IMR-90 (cell line): ENCODE measurements around the gene GAL3ST1. TPM values are rescaled to one million over a fixed set of nuclear protein-coding genes. Genes with fewer than 3 reads are reported as not detected.

Experiments used
- ATAC-seq: fragments of 200-7000 bp; cut with Tn5 transposase; 2 replicates; pipeline ENCODE4 v1.9.1; 2020; ENCODE audit warnings: low read depth, mild to moderate bottlenecking, moderate library complexity
- BruUV-seq: library from RNA; stranded (reverse); fragments of 400-500 nt; replicated peaks from 2 replicates; lab custom pipeline; 2021; lab: Mats Ljungman, UMichigan
- CTCF ChIA-PET: fragments of 300-600 bp; formaldehyde crosslinking; extraction: SDS; loops from one replicate; lab custom pipeline; 2021; ENCODE audit warnings: antibody characterized with exemption; lab: Yijun Ruan, JAX
- POLR2A ChIA-PET: fragments of 300-600 bp; sonication (Branson Sonifier 250); formaldehyde crosslinking; loops from one replicate; lab custom pipeline; 2022; ENCODE audit warnings: antibody characterized with exemption; ENCODE audit not compliant: unreplicated experiment; lab: Charles Lee
- DNase-seq: peaks from one replicate; pipeline ENCODE4 v3.0.0; 2013
- H2AFZ ChIP-seq: replicated peaks from 2 replicates; pipeline ENCODE3; 2013; ENCODE audit warnings: low read length, mild to moderate bottlenecking; ENCODE audit not compliant: poor library complexity
- H2AK5ac ChIP-seq: 2 replicates; pipeline ENCODE4 v1.6.1; 2013; ENCODE audit warnings: low read depth, low read length, inconsistent platforms
- H2AK9ac ChIP-seq: replicated peaks from 2 replicates; pipeline ENCODE3; 2013; ENCODE audit warnings: mild to moderate bottlenecking, low read depth, low read length, moderate library complexity; ENCODE audit not compliant: poor library complexity
- H2BK120ac ChIP-seq: 2 replicates; pipeline ENCODE4 v1.6.1; 2013; ENCODE audit warnings: low read depth, low read length, inconsistent platforms
- H2BK15ac ChIP-seq: 3 replicates; pipeline ENCODE4 v1.6.1; 2013; ENCODE audit warnings: low read depth, low read length, inconsistent platforms
- H2BK20ac ChIP-seq: 2 replicates; pipeline ENCODE4 v1.6.1; 2013; ENCODE audit warnings: low read depth, mild to moderate bottlenecking, inconsistent platforms, low read length, moderate library complexity
- H2BK5ac ChIP-seq: 2 replicates; pipeline ENCODE4 v1.6.1; 2013; ENCODE audit warnings: mild to moderate bottlenecking, low read depth, low read length, inconsistent platforms; ENCODE audit not compliant: poor library complexity, severe bottlenecking
- H3K14ac ChIP-seq: replicated peaks from 2 replicates; pipeline ENCODE4 v1.6.1; 2013; ENCODE audit warnings: low read depth, low read length, inconsistent platforms
- H3K18ac ChIP-seq: 2 replicates; pipeline ENCODE4 v1.6.1; 2013; ENCODE audit warnings: low read depth, low read length, control low read depth
- H3K23ac ChIP-seq: 2 replicates; pipeline ENCODE4 v1.6.1; 2013; ENCODE audit warnings: low read depth, low read length, inconsistent platforms
- H3K27ac ChIP-seq: 2 replicates; pipeline ENCODE4 v1.5.1; 2013; ENCODE audit warnings: mild to moderate bottlenecking, control low read depth, low read length; ENCODE audit not compliant: insufficient read depth
- H3K27me3 ChIP-seq: 2 replicates; pipeline ENCODE4 v1.6.1; 2013; ENCODE audit warnings: low read length; ENCODE audit not compliant: control insufficient read depth, insufficient read depth
- H3K36me3 ChIP-seq: 2 replicates; pipeline ENCODE4 v1.6.1; 2013; ENCODE audit warnings: low read length, mixed read lengths; ENCODE audit not compliant: control insufficient read depth, insufficient read depth
- H3K4ac ChIP-seq: 2 replicates; pipeline ENCODE4 v1.6.1; 2013; ENCODE audit warnings: low read depth, low read length, inconsistent platforms
- H3K4me1 ChIP-seq: 2 replicates; pipeline ENCODE4 v1.6.1; 2013; ENCODE audit warnings: low read length, mixed read lengths; ENCODE audit not compliant: control insufficient read depth, insufficient read depth
- H3K4me2 ChIP-seq: 2 replicates; pipeline ENCODE4 v1.6.1; 2013; ENCODE audit warnings: low read depth, mild to moderate bottlenecking, control low read depth, low read length, moderate library complexity
- H3K4me3 ChIP-seq: 2 replicates; pipeline ENCODE4 v1.5.1; 2013; ENCODE audit warnings: low read depth, mild to moderate bottlenecking, control low read depth, low read length, moderate library complexity; ENCODE audit not compliant: insufficient read depth
- H3K56ac ChIP-seq: 2 replicates; pipeline ENCODE4 v1.6.1; 2013; ENCODE audit warnings: low read length, inconsistent platforms; ENCODE audit not compliant: insufficient read depth; ENCODE audit errors: extremely low read depth
- H3K79me1 ChIP-seq, 2 experiments: 2 replicates each; pipeline ENCODE4 v1.6.1; 2013; ENCODE audit warnings: low read length in 2 of 2, inconsistent platforms in 1 of 2, low read depth in 1 of 2
- H3K9ac ChIP-seq: 2 replicates; pipeline ENCODE4 v1.6.1; 2013; ENCODE audit warnings: low read depth, low read length, control low read depth
- H3K9me1 ChIP-seq: 2 replicates; pipeline ENCODE4 v1.6.1; 2013; ENCODE audit warnings: low read length, inconsistent platforms; ENCODE audit not compliant: insufficient read depth
- H3K9me3 ChIP-seq: 2 replicates; pipeline ENCODE4 v1.6.1; 2013; ENCODE audit warnings: low read length; ENCODE audit not compliant: control insufficient read depth, insufficient read depth
- H4K20me1 ChIP-seq: 2 replicates; pipeline ENCODE4 v1.6.1; 2013; ENCODE audit warnings: low read length, inconsistent platforms; ENCODE audit not compliant: insufficient read depth
- H4K5ac ChIP-seq: 2 replicates; pipeline ENCODE4 v1.6.1; 2013; ENCODE audit warnings: mild to moderate bottlenecking, low read depth, low read length, control low read depth
- H4K8ac ChIP-seq, 2 experiments: 2 replicates each; pipeline ENCODE4 v1.6.1; 2013; ENCODE audit warnings: low read depth in 2 of 2, low read length in 2 of 2, control low read depth in 1 of 2, inconsistent platforms in 1 of 2
- H4K91ac ChIP-seq: 2 replicates; pipeline ENCODE4 v1.6.1; 2013; ENCODE audit warnings: low read depth, low read length, inconsistent platforms; ENCODE audit not compliant: insufficient read depth
- BHLHE40 ChIP-seq: fragments of 150-350 bp; IDR thresholded peaks from 2 replicates; pipeline ENCODE4 v1.6.1; 2016; ENCODE audit warnings: mild to moderate bottlenecking, low read depth, low read length
- CEBPB ChIP-seq: IDR thresholded peaks from 2 replicates; pipeline ENCODE4 v1.6.1; 2012; ENCODE audit warnings: low read depth, low read length, improper control_type of control experiment
- CHD1 ChIP-seq: IDR thresholded peaks from 2 replicates; pipeline ENCODE4 v1.6.1; 2012; ENCODE audit warnings: low read depth, low read length, improper control_type of control experiment
- FOS ChIP-seq: fragments of 150-350 bp; IDR thresholded peaks from 2 replicates; pipeline ENCODE4 v1.6.1; 2016; ENCODE audit warnings: low read depth, low read length
- MAFK ChIP-seq: IDR thresholded peaks from 2 replicates; pipeline ENCODE4 v1.6.1; 2012; ENCODE audit warnings: low read depth, low read length, improper control_type of control experiment
- MAZ ChIP-seq: IDR thresholded peaks from 2 replicates; pipeline ENCODE4 v1.6.1; 2012; ENCODE audit warnings: low read depth, mild to moderate bottlenecking, low read length, improper control_type of control experiment, moderate library complexity, borderline replicate concordance
- MXI1 ChIP-seq: IDR thresholded peaks from 2 replicates; pipeline ENCODE4 v1.6.1; 2012; ENCODE audit warnings: low read depth, mild to moderate bottlenecking, low read length, moderate library complexity, borderline replicate concordance
- NFE2L2 ChIP-seq: fragments of 150-350 bp; IDR thresholded peaks from 2 replicates; pipeline ENCODE4 v1.6.1; 2016; ENCODE audit warnings: low read depth, mild to moderate bottlenecking, low read length
- POLR2A ChIP-seq: IDR thresholded peaks from 2 replicates; pipeline ENCODE4 v1.6.1; 2012; ENCODE audit warnings: mild to moderate bottlenecking, low read depth, low read length
- RAD21 ChIP-seq: IDR thresholded peaks from 2 replicates; pipeline ENCODE4 v1.6.1; 2012; ENCODE audit warnings: low read length, improper control_type of control experiment
- SMC3 ChIP-seq: fragments of 150-350 bp; IDR thresholded peaks from 2 replicates; pipeline ENCODE4 v1.6.1; 2016; ENCODE audit warnings: low read depth, mild to moderate bottlenecking, antibody characterized with exemption, low read length, moderate library complexity
- USF2 ChIP-seq: fragments of 150-350 bp; IDR thresholded peaks from 2 replicates; pipeline ENCODE4 v1.6.1; 2017; ENCODE audit warnings: mild to moderate bottlenecking, antibody characterized with exemption, low read length, low read depth
- WGBS, 2 experiments: methylation state at CpG; one replicate each; pipeline versions ENCODE4 v1.1.5 to v1.1.7; 2013; ENCODE audit warnings: missing lambda C conversion rate in 2 of 2; ENCODE audit not compliant: insufficient read length in 1 of 2; ENCODE audit errors: extremely low coverage in 2 of 2; 5-methylcytosine and 5-hydroxymethylcytosine counted together
- dilution Hi-C: fragments of 300-500 bp; cut with HindIII; formaldehyde crosslinking; loops from one replicate; pipeline ENCODE4 v1.14.3; 2018; ENCODE audit warnings: low sequenced_read_pairs; ENCODE audit not compliant: unreplicated experiment
- in situ Hi-C: fragments of 300-500 bp; cut with MboI; formaldehyde crosslinking; loops from 3 replicates; pipeline ENCODE4 v1.14.3; 2019; ENCODE audit warnings: low sequenced_read_pairs, inconsistent platforms, mixed read lengths
- intact Hi-C: fragments of 100-400 bp; cut with micrococcal nuclease; formaldehyde crosslinking; loops from 2 replicates; pipeline ENCODE4 v1.10.0; 2022
- polyA plus RNA-seq, 3 experiments: library from polyadenylated mRNA; depleted of rRNA; stranded (reverse); fragments of >200 nt; gene quantifications; 2 replicates each; pipeline ENCODE4 v1.2.3, GENCODE V29; 2012; ENCODE audit warnings: low replicate concordance in 1 of 3
- total RNA-seq: library from RNA; depleted of rRNA; stranded (reverse); fragments of >200 nt; gene quantifications from 2 replicates; pipeline ENCODE4 v1.2.3, GENCODE V29; 2012

The GAL3ST1 gene
- total and polyA plus RNA-seq, 2 of the 4 experiments (the other 2 are of a cell fraction): not detected

GRCh38 chr22:30606455-30607299, 32.2 kb upstream of the GAL3ST1 start, which contains the start of gene TCN2:
TSS of gene TCN2 (plus strand) at chr22:30607174. CDS start at chr22:30607332, 158 bp downstream.
- no peaks in the 10 kb centered on the region for H4K20me1 ChIP-seq
- peaks cover 14% of the 10 kb centered on the region for H3K9me1 ChIP-seq
- peak; percentile 77 for DNase-seq
- H4K91ac ChIP-seq: peak within 1 kb of the TSS; percentile 66
- H3K18ac ChIP-seq: peak within 1 kb of the TSS; percentile 88
- peak within 1 kb of the TSS; percentile 59; the same call in 1 of the 2 replicates for H3K23ac ChIP-seq
- ChIA-PET POLR2A (no interaction called here), CTCF (interaction anchor here (0.5 to 1.2 kb wide), 5 partner anchors 8 to 313 kb away, joined by 3 to 6 read pairs (median 3); partner anchors contain the start of gene PES1)
- peak within 1 kb of the TSS; percentile 33; the same call in 1 of the 3 replicates for H2BK15ac ChIP-seq
- peak within 1 kb of the TSS; percentile 93 for H2AK9ac ChIP-seq
- H3K9ac ChIP-seq: peak within 1 kb of the TSS; percentile 53
- peak within 1 kb of the TSS; percentile 94 for H2AFZ ChIP-seq
- peak; percentile 70 for ATAC-seq
- H2AK5ac ChIP-seq: peak within 1 kb of the TSS; percentile 71
- peak within 1 kb of the TSS; percentile 92 for H3K4me2 ChIP-seq
- H2BK120ac ChIP-seq: peak within 1 kb of the TSS; percentile 71
- H4K5ac ChIP-seq: peak within 1 kb of the TSS; percentile 98
- no TSS peak for BruUV-seq
- WGBS, 2 experiments: 0% methylated on average over 8 of the region's 24 CpGs; no CpG with 5 or more reads in 1 of the 2 experiments
- H3K4me3 ChIP-seq: peak within 1 kb of the TSS; percentile 56
- TF ChIP-seq MXI1 (no peak), MAFK (peak; percentile 71), FOS (no peak), USF2 (peak; percentile 93), RAD21 (no peak), BHLHE40 (peak; percentile 69), CHD1 (no peak), SMC3 (no peak), MAZ (no peak), NFE2L2 (no peak), CEBPB (no peak), POLR2A (no peak)
- H3K79me1 ChIP-seq: no peaks in the 10 kb centered on the region; a peak in 1 of 4 replicates
- dilution Hi-C loops (no loop called here), in situ Hi-C loops (no loop called here), intact Hi-C loops (no loop called here)
- peak within 1 kb of the TSS; percentile 72 for H3K27ac ChIP-seq
- H3K9me3 ChIP-seq: no peaks in the 10 kb centered on the region
- peak within 1 kb of the TSS; percentile 79 to 93 for H4K8ac ChIP-seq
- H3K56ac ChIP-seq: peak within 1 kb of the TSS; percentile 25; the same call in 1 of the 2 replicates
- H2BK20ac ChIP-seq: peak within 1 kb of the TSS; percentile 45
- H2BK5ac ChIP-seq: peak within 1 kb of the TSS; percentile 44
- H3K36me3 ChIP-seq: no peaks in the 10 kb centered on the region
- H3K27me3 ChIP-seq: no peaks in the 10 kb centered on the region
- peak within 1 kb of the TSS; percentile 72 for H3K14ac ChIP-seq
- peak within 1 kb of the TSS; percentile 91 for H3K4ac ChIP-seq
- peaks cover 14% of the 10 kb centered on the region for H3K4me1 ChIP-seq
